ENCODE data around the gene SNX24. TPM values are rescaled to one million over a fixed set of nuclear protein-coding genes. Genes with fewer than 3 reads are reported as not detected.

SNX24 gene
- total RNA-seq, 3 donors from 2014 or later = 0.74 to 2.2 (median 1.1) TPM

DNA sequence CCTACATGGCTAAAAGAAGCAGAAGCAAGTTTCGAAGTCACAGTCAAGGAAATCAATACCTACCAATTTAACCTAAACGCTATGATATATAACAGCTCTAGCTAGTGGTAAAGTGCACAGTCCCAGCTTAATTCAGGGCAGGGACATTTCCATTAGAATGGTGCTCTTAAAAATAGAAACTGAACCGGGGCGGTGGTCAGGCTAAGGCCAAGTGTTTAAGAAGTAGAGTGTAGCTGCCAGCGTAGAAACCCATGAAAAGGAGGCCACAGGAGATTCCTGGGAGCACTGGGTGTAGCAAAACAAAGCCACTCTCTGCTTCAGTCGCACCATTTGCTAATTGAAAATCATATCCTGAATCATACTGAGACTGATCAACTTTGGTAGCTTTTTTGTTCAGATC lies 162.3 kb downstream of the SNX24 start:
- Mint-ChIP-seq H3K4me1 (ENCODE audit: low read depth) (no peaks in the 10 kb centered on the region), H3K27me3 (ENCODE audit: low read depth) (no peaks in the 10 kb centered on the region), H3K9me3 (no peaks in the 10 kb centered on the region), H3K4me3 (no peak overlapping the region), H3K36me3 (ENCODE audit: insufficient read depth) (peaks cover 5% of the 10 kb centered on the region)
- ATAC-seq (no peak), DNase-seq (no peak)

DNA sequence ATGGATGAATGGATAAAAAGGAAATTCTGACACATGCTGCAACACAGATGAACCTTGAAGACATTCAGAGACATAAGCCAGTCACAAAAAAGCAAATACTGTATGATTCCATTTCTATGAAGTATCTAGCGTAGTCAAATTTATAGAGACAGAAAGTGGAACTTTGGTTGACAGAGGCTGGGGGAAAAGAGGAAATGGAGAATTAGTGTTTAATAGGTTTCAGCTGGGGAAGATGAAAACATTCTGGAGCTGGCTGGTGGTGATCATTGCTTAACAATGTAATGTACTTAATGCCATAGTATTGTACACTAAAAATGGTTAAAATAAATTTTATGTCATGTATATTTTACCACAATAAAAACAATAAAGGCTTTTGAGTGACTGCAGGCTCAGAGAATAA lies 166.9 kb downstream of the SNX24 start:
- Mint-ChIP-seq H3K27me3 (ENCODE audit: low read depth) (no peaks in the 10 kb centered on the region), H3K4me1 (ENCODE audit: low read depth) (no peaks in the 10 kb centered on the region), H3K36me3 (ENCODE audit: insufficient read depth) (peaks cover 5% of the 10 kb centered on the region), H3K9me3 (no peaks in the 10 kb centered on the region), H3K4me3 (no peak overlapping the region)
- no peak for ATAC-seq
- DNase-seq = no peak

DNA sequence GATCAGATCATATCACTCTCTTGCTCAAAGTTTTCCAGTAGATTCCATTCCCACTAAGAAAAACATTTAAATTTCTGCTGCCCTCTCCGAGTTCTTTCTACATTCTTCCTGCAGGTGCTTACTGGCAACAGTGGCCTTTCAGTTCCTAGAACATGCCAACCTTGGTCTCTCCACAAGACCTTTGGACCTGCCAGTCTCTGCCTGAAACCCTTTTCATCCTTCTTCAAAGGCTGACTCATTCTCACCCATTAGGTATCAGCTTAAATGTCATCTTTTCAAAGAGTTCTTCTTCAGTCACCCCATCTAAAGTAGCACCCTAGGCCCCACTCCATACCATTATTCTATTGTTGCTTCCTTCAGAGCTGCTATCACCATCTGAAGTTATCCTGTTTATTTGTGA lies 169.3 kb downstream of the SNX24 start:
- no peaks in the 10 kb centered on the region for H3K4me1 Mint-ChIP-seq (ENCODE audit: low read depth)
- no peaks in the 10 kb centered on the region for H3K27me3 Mint-ChIP-seq (ENCODE audit: low read depth)
- DNase-seq (no peak), ATAC-seq (no peak)
- H3K36me3 Mint-ChIP-seq (ENCODE audit: insufficient read depth) = no peaks in the 10 kb centered on the region
- no peaks in the 10 kb centered on the region for H3K9me3 Mint-ChIP-seq
- no peak overlapping the region for H3K4me3 Mint-ChIP-seq

DNA sequence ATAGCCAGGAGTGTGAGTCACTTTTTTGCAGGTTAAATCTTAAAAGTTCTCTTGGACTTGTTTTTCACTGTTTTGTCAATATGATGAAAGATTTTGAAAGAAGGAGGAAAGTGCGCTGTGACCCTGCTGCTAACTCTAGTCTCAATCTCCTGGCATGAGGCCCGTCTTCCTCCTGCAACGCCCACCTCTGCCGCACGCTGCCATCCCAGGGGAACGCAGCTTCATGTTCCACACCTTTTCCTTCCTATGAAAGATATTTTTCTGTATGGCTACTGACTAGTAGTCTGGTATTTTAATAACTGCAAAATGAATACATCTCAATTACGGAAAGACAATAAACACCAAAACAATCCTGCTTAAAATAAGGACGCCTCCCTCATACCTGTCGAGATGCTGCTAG lies 182.8 kb downstream of the SNX24 start:
- ATAC-seq = no peak
- Mint-ChIP-seq H3K9me3 (no peaks in the 10 kb centered on the region), H3K27me3 (ENCODE audit: low read depth) (peaks cover 32% of the 10 kb centered on the region), H3K36me3 (ENCODE audit: insufficient read depth) (no peaks in the 10 kb centered on the region), H3K4me1 (ENCODE audit: low read depth) (no peaks in the 10 kb centered on the region), H3K4me3 (no peak overlapping the region)
- no peak for DNase-seq

DNA sequence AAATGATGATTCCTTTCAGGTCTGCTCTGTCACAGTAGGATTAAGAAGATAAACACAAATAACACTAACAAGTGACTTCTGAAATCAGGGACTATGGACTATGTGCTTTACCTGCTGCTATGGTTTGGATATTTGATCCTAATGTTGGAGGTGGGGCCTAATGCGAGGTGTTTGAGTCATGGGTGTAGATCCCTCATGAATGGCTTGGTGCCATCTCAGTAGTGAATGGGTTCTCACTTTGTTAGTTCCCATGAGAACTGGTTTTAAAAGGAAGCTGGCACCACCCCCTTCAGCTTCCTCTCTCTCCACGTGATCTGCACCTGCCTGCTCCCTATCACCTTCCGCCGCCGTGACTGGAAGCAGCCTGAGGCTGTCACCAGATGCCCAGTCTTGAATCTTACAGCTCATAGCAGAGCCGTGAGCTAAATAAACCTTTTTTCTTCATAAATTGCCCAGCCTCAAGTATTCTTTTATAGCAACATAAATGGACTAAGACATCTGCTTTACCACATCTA lies 187.8 kb downstream of the SNX24 start:
- Mint-ChIP-seq H3K9me3 (no peaks in the 10 kb centered on the region), H3K27me3 (ENCODE audit: low read depth) (peaks cover 64% of the 10 kb centered on the region), H3K36me3 (ENCODE audit: insufficient read depth) (no peaks in the 10 kb centered on the region), H3K4me3 (no peak overlapping the region), H3K4me1 (ENCODE audit: low read depth) (peaks cover 12% of the 10 kb centered on the region)
- DNase-seq (no peak), ATAC-seq (no peak)

DNA sequence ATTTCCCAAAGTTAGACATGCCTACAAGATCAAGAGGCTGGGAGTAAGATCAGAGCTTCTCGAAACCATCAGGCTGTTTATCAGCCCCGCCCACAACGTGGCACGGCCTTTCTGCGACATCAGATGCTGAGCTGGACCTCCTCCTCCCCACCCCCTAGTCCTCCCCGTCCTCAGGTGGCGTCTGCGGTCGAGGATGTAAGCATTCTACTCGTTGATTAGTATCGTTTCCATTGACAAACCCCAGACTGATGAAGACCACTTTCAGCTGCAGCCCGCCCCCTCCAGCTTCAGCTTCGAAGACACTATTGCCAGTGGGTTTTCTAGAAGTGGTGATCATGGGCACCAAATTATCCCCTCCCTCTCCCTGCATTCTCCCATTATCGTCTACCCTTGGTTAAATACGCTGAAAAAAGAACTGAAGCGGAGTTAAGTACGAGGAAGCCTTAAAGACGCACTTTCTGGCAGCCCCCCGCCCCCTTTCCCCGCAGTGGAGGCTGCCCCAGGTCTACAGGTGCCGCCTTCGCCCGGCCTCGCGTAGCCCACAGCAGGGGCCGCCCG lies 190.0 kb downstream of the SNX24 start:
- no peaks in the 10 kb centered on the region for H3K36me3 Mint-ChIP-seq (ENCODE audit: insufficient read depth)
- H3K4me1 Mint-ChIP-seq (ENCODE audit: low read depth) = peaks cover 12% of the 10 kb centered on the region
- no peaks in the 10 kb centered on the region for H3K9me3 Mint-ChIP-seq
- ATAC-seq (peak; percentile 17 to 23), DNase-seq (no peak)
- peak overlapping the region; percentile 37 for H3K4me3 Mint-ChIP-seq
- peaks cover 71% of the 10 kb centered on the region for H3K27me3 Mint-ChIP-seq (ENCODE audit: low read depth)

DNA sequence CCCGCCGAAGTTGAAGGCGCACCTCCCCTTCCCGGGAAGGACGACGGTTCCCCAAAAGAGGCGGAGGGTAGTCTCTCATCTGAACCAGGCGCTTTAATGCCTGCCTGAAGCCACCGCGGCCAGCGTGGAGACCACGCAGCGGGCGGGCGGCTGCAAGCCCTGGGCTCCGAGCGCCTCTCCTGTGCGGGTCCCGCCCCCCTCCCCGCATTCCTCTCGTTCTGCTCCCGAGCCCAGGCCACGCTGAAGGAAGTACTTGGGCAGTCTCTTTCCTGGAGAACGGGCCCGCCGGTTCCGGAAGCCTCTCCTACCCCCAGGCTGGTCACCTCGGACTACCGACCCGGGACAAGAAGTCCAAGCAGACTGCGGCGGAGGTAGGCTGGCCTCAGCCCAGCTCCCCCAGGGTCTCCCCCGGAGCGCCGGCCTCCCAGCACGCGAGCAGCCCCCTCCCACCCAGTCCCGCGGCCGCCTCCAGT lies 190.5 kb downstream of the SNX24 start:
- Mint-ChIP-seq H3K27me3 (ENCODE audit: low read depth) (peaks cover 66% of the 10 kb centered on the region), H3K9me3 (no peaks in the 10 kb centered on the region), H3K36me3 (ENCODE audit: insufficient read depth) (no peaks in the 10 kb centered on the region), H3K4me1 (ENCODE audit: low read depth) (peaks cover 12% of the 10 kb centered on the region), H3K4me3 (peak overlapping the region; percentile 35)
- no peak for DNase-seq
- ATAC-seq = peak; percentile 11 to 46

DNA sequence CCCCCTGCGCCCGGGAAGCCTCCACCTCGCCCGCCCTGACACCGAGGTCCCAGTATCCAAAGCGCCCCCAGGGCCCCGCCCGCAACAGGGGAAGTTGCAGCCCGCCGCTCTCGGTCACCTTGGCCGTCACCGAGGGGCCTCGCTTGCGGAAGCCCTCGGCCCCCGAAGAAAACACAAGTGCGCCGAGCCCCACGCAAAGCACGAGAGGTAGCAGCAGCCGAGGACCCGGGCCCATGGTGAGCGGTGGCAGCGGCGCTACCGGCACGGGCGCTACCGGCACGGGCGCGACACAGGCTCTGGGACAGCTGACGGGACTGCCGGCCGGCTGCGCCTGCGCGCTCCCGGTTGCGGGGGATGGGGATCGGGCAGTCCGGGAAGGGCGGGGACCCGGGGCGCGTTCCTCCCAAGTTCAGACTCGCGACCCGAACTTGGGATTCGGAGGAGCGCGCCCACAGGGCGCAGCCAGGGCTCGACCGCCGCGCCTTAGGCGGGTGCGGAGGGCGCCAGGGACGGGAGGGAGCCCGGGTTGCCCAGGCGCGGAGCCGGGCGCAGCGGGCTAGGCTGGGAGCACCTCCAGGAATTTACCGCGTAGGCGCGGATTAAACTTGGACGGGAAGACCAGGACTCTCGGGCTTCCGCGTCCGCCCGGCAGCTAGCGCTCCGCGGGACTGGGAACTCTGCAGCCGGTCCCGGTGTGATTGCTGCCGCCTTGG lies 191.1 kb downstream of the SNX24 start, which contains the start of gene PPIC:
Gene PPIC (minus strand): TSS at position 335 of the 713 bp plus-strand sequence. CDS start 100 bp downstream, at position 235.
- no peak for DNase-seq
- Mint-ChIP-seq H3K27me3 (ENCODE audit: low read depth) (peaks cover 60% of the 10 kb centered on the region), H3K9me3 (no peaks in the 10 kb centered on the region), H3K36me3 (ENCODE audit: insufficient read depth) (no peaks in the 10 kb centered on the region), H3K4me3 (peak within 1 kb of the TSS; percentile 37), H3K4me1 (ENCODE audit: low read depth) (peaks cover 12% of the 10 kb centered on the region)
- peak; percentile 39 to 52 for ATAC-seq

DNA sequence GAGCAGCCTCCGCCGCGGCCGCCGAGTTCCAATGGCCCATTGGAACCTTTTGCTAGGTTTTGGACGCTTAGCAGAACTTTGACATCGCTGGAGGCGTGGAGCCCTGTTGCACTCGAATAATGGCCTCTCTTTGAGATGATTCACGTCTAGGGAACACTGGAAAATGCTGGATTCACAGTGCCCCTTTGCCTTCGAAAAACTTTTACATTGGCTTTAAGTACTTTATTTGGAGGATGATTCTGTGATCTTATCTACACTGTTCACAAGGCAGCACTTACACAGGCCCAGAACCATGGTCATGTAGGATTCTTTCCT lies 191.6 kb downstream of the SNX24 start:
- Mint-ChIP-seq H3K4me1 (ENCODE audit: low read depth) (peaks cover 12% of the 10 kb centered on the region), H3K36me3 (ENCODE audit: insufficient read depth) (no peaks in the 10 kb centered on the region), H3K27me3 (ENCODE audit: low read depth) (peaks cover 55% of the 10 kb centered on the region), H3K4me3 (no peak overlapping the region), H3K9me3 (no peaks in the 10 kb centered on the region)
- no peak for DNase-seq
- ATAC-seq = no peak

DNA sequence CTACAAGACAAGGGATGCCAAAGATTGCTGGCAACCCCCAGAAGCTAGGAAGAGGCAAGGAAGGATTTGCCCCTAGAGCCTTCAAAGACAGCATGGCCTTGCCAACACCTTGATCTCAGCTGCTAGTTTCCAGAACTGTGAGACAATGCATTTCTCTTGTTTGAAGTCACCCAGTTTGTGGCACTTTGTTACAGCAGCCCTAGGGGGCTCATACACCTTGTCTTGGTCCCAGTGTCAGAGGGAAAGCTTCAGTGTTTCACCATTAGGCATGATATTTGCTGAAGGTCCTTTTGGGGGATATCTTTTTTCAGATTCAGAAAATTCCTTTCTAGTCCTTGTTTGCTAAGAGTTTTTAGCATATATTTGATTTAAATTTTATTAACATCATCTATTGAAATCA lies 194.3 kb downstream of the SNX24 start:
- Mint-ChIP-seq H3K27me3 (ENCODE audit: low read depth) (peaks cover 48% of the 10 kb centered on the region), H3K4me1 (ENCODE audit: low read depth) (peaks cover 12% of the 10 kb centered on the region), H3K9me3 (no peaks in the 10 kb centered on the region), H3K4me3 (no peak overlapping the region), H3K36me3 (ENCODE audit: insufficient read depth) (no peaks in the 10 kb centered on the region)
- ATAC-seq (no peak), DNase-seq (no peak)

DNA sequence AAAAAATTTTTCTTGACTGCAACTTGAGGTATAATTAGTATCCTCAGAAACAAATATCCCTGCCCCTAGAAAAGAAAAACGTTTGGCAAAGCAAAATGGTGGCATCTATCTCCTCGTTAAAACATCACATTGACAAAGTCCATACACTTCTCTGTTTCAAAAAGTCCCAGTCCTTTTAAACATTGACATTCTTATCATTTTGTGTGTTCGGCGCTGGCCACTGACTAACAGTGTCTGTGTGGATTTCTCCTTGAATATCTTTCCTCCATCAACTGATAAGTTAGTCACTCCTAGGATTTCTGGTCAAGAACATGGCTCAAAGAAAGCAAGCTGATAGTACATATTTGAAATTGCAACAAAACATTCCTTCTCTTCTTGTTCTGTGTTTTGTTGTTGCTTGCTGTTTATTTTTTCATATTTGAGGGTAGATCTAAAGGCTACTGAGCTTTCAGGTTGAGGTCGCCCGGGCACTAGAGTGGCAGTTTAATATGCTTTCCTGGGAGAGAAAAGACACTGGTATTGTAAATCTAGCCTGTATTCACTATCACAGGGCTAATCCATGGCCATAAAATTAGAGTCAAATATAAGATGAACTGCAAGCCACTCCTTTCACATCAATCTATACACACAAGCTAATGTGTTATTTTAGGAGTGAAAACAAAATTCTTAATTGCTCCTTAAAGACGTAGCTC lies 199.7 kb downstream of the SNX24 start:
- Mint-ChIP-seq H3K27me3 (ENCODE audit: low read depth) (peaks cover 33% of the 10 kb centered on the region), H3K4me1 (ENCODE audit: low read depth) (no peaks in the 10 kb centered on the region), H3K4me3 (no peak overlapping the region), H3K9me3 (no peaks in the 10 kb centered on the region), H3K36me3 (ENCODE audit: insufficient read depth) (no peaks in the 10 kb centered on the region)
- ATAC-seq = no peak
- DNase-seq = no peak

DNA sequence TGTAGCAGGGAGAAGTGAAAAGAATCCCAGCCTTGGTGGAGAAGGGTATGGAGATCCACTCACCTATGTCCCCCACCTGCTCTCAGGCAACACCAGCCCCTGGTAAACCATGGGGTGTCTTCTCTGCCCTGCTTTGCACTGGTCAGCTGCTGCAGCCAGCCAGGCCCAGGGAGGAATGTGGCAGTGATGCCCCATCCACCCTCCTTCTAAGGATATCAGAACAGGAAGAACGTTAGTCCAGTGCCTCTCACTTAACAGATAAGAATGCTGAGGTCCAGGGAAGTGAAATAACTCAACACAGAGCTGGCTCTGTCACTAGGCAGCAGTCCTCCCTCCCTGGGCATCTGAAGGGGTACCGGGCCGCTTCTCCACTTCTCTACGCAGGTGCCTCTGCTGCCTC lies 200.8 kb downstream of the SNX24 start:
- no peaks in the 10 kb centered on the region for H3K36me3 Mint-ChIP-seq (ENCODE audit: insufficient read depth)
- H3K9me3 Mint-ChIP-seq = peaks cover under 1% of the 10 kb centered on the region
- ATAC-seq (no peak), DNase-seq (no peak)
- peaks cover 31% of the 10 kb centered on the region for H3K27me3 Mint-ChIP-seq (ENCODE audit: low read depth)
- no peak overlapping the region for H3K4me3 Mint-ChIP-seq
- H3K4me1 Mint-ChIP-seq (ENCODE audit: low read depth) = no peaks in the 10 kb centered on the region

DNA sequence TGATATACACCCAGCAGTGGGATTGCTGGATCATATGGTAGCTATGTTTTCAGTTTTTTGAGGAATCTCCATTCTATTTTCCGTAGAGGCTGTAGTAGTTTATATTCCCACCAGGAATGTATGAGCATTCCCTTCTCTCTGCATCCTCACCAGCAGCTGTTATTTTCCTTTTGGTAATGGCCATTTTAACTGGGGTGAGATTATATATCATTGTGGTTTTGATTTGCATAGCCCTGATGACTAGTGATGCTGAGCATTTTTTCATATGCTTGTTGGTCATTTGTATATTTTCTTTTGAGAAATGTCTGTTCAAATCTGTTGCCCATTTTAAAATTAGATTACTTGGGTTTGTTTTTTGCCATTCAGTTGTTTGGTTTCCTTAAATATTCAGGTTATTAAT lies 202.3 kb downstream of the SNX24 start:
- H3K4me3 Mint-ChIP-seq = no peak overlapping the region
- peaks cover 43% of the 10 kb centered on the region for H3K27me3 Mint-ChIP-seq (ENCODE audit: low read depth)
- H3K9me3 Mint-ChIP-seq = peaks cover 7% of the 10 kb centered on the region
- H3K36me3 Mint-ChIP-seq (ENCODE audit: insufficient read depth) = no peaks in the 10 kb centered on the region
- no peak for ATAC-seq
- no peak for DNase-seq
- H3K4me1 Mint-ChIP-seq (ENCODE audit: low read depth) = no peaks in the 10 kb centered on the region

DNA sequence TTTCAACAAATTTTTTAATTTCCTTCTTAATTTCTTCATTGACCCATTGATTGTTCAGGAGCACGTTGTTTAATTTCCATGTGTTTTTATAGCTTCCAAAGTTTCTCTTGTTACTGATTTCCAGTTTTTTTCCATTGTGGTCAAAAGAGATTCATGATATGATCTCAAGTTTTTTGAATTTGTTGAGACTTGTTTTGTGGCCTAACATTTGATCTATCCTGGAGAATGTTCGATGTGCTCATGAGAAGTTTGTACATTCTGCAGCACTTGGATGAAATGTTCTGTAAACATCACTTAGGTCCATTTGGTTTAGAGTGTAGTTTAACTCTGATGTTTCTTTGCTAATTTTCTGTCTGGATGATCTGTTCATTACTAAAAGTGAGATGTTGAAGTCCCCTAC lies 205.8 kb downstream of the SNX24 start:
- peaks cover 7% of the 10 kb centered on the region for H3K9me3 Mint-ChIP-seq
- H3K4me1 Mint-ChIP-seq (ENCODE audit: low read depth) = no peaks in the 10 kb centered on the region
- H3K27me3 Mint-ChIP-seq (ENCODE audit: low read depth) = peaks cover 29% of the 10 kb centered on the region
- H3K36me3 Mint-ChIP-seq (ENCODE audit: insufficient read depth) = no peaks in the 10 kb centered on the region
- no peak overlapping the region for H3K4me3 Mint-ChIP-seq
- DNase-seq (no peak), ATAC-seq (no peak)

Measured in activated T-cell treated with anti-CD3 and anti-CD28 coated beads, Interleukin-2, amount 50 U/mL, for 4 hours (primary cell).